A673 (cell line): Measurements from ENCODE around the gene ABCD3.
"Not testable (repeated sequence)": the region's sequence is repeated elsewhere in the genome, so short reads cannot be mapped to it uniquely, and the experiment has no call there.

Source experiments
- CTCF ChIP-seq: fragments of 300-800, 200-600 bp; sonication (generic); conservative IDR thresholded peaks from 2 replicates; pipeline ENCODE4 v1.5.1; 2017; ENCODE audit warnings: low read depth, mild to moderate bottlenecking, antibody characterized with exemption, low read length, moderate library complexity, mixed read lengths
- EZH2 ChIP-seq: fragments of 200-600 bp; sonication (generic); IDR thresholded peaks from 2 replicates; pipeline ENCODE4 v1.6.1; 2017; ENCODE audit warnings: borderline replicate concordance, low read depth, mild to moderate bottlenecking, mixed read lengths, antibody characterized with exemption, low read length; ENCODE audit not compliant: poor library complexity, severe bottlenecking

- TF ChIP-seq CTCF, EZH2: not testable (repeated sequence)
Measured at GRCh38 chr1:94372771-94373170, 45.4 kb upstream of the ABCD3 start.
